Measurements from ENCODE around the gene PITPNM1.

Gene PITPNM1

GRCh38 chr11:67500831-67501715, 4.1 kb downstream of the PITPNM1 start:
- POLR2A ChIA-PET, result no interaction called here
- no peak overlapping the region for H3K4me3 ChIP-seq (ENCODE audit: low read depth, low read length)
- TF ChIP-seq, protein P1, sequence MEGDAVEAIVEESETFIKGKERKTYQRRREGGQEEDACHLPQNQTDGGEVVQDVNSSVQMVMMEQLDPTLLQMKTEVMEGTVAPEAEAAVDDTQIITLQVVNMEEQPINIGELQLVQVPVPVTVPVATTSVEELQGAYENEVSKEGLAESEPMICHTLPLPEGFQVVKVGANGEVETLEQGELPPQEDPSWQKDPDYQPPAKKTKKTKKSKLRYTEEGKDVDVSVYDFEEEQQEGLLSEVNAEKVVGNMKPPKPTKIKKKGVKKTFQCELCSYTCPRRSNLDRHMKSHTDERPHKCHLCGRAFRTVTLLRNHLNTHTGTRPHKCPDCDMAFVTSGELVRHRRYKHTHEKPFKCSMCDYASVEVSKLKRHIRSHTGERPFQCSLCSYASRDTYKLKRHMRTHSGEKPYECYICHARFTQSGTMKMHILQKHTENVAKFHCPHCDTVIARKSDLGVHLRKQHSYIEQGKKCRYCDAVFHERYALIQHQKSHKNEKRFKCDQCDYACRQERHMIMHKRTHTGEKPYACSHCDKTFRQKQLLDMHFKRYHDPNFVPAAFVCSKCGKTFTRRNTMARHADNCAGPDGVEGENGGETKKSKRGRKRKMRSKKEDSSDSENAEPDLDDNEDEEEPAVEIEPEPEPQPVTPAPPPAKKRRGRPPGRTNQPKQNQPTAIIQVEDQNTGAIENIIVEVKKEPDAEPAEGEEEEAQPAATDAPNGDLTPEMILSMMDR (IDR thresholded peaks at IDR 0.05; ENCODE audit: insufficient read depth, low read length, missing control alignments), result no peak
- no peak for DNase-seq (ENCODE audit: low read depth, low spot score)
- CTCF ChIA-PET, result interaction anchor here (1.2 to 1.4 kb wide), 2 partner anchors 184 to 238 kb away, joined by 3 read pairs; no protein-coding TSS in a partner anchor

DNA sequence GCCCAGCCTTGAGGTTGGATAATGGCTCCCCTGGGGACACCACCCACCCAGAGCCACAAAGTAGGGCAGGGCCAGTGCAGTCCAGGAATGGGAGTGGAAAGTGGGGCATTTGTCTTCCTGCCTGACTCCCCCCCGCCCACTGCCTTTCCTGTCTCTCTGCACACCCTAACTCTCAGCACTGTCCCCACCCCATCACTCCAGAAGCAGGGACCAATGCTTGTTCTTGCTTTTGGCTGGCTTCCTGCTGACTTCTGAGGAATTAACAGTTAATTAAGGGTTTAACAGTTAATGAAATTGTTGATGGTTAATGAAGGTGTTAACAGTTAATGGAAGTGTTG, 4.7 kb downstream of the PITPNM1 start:
- ChIA-PET CTCF (interaction anchor here (1.2 to 1.4 kb wide), 2 partner anchors 183 to 238 kb away, joined by 3 read pairs; no protein-coding TSS in a partner anchor), POLR2A (interaction anchor here (1.5 kb wide), 1 partner anchor 10 kb away, joined by 4 read pairs; no protein-coding TSS in a partner anchor)
- DNase-seq (ENCODE audit: low read depth, low spot score), result no peak
- TF ChIP-seq, protein P1 (IDR thresholded peaks at IDR 0.05; ENCODE audit: insufficient read depth, low read length, missing control alignments), result no peak
- no peak overlapping the region for H3K4me3 ChIP-seq (ENCODE audit: low read depth, low read length)

DNA sequence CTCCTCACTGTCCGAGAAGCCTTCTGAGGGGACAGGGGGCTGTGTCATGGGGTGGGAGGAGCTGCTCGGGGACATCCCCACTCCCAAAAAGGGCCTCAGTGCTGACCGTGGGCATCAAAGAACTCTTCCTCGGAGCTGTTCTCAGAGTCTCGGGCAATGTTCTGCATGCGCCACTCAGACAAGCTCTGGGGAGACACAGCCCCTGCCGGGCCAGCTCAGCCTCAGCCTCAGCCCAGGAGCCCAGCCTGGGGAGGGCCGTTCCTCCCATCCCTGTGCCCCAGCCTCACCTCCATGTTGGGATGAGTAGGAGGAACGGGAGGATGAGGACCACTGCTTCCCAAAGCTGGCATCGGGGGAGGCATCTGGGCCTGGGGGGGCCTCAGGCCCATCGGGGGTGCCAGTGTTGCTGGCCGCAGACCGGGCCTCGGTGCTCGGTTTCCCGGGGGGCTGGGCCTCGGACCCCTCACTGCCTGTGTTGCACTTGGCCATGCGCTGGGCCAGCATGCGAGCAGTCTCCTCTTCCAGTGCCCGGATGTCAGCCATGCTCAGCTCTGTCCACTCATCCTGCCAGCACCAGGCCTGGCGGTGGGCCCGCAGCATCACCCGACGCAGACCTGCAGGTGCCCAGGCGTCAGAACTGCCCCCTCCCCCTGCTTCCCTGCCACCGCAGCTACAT, 5.2 kb downstream of the PITPNM1 start:
- TF ChIP-seq, protein P1 (IDR thresholded peaks at IDR 0.05; ENCODE audit: insufficient read depth, low read length, missing control alignments), result no peak
- DNase-seq (ENCODE audit: low read depth, low spot score), result no peak
- ChIA-PET CTCF (interaction anchor here (1.4 kb wide), 1 partner anchor 182 kb away, joined by 3 read pairs; no protein-coding TSS in a partner anchor), POLR2A (interaction anchor here (1.5 kb wide), 1 partner anchor 10 kb away, joined by 4 read pairs; no protein-coding TSS in a partner anchor)
- no peak overlapping the region for H3K4me3 ChIP-seq (ENCODE audit: low read depth, low read length)

- ChIA-PET CTCF (no interaction called here), POLR2A (no interaction called here)
- no peak for DNase-seq (ENCODE audit: low read depth, low spot score)
- no peak overlapping the region for H3K4me3 ChIP-seq (ENCODE audit: low read depth, low read length)
- TF ChIP-seq, protein P1 (IDR thresholded peaks at IDR 0.05; ENCODE audit: insufficient read depth, low read length, missing control alignments), result no peak
Observed at GRCh38 chr11:67498544-67498972, 6.6 kb downstream of the PITPNM1 start.

DNA sequence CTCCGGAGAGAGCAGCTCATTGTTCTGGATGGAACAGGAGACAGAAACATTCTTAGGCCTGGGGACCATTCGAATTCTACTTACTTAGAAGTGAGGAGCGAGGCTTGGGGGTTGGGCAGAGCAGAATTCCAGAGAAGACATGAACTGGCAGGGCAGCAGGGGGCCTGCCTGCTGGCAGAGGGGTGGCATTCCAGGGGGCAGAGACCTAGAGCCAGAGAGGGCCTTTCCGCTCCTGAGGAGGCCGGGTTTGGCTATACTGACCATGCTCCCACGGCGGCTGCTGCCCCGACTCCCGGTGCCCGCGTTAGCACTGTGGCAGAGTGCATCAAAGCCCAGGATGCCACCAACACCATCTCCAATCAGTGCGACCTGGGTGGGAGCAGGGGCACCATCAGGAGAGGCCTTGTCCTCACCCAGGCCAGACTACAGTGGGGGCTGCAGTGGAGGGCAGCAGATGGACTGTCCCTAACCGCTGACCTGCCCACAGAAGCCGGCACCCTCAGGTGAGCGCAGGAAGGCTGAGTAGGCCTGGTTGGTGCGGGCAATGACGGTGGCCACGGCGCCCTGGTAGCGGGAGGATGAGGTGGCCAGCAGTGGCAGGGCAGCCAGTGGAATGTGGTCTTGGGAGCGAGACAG, 7.4 kb downstream of the PITPNM1 start:
- TF ChIP-seq, protein P1 (IDR thresholded peaks at IDR 0.05; ENCODE audit: insufficient read depth, low read length, missing control alignments), result no peak
- H3K4me3 ChIP-seq (ENCODE audit: low read depth, low read length), result no peak overlapping the region
- ChIA-PET POLR2A (interaction anchor here (0.5 kb wide), 1 partner anchor 91 kb away, joined by 3 read pairs; no protein-coding TSS in a partner anchor), CTCF (interaction anchor here (1.2 kb wide), 1 partner anchor 9 kb away, joined by 3 read pairs; no protein-coding TSS in a partner anchor)
- DNase-seq (ENCODE audit: low read depth, low spot score), result no peak
